Body of pancreas (tissue), 4 donors: ENCODE data around the gene EYS. TPM values are rescaled to one million over a fixed set of nuclear protein-coding genes. Genes with fewer than 3 reads are reported as not detected.

Source experiments
- ATAC-seq: fragments of 150-250 bp; one replicate; pipeline ENCODE4 v1.9.1; 2016
- DNase-seq, 4 donors: peaks; one replicate each; pipeline ENCODE4 v3.0.0-alpha.2; 2019
- H3K27ac ChIP-seq, 4 donors: fragments of 200-600 bp; sonication (generic); 1 replicate in 3 of 4; 2 replicates in 1 of 4; pipeline versions ENCODE4 v1.5.1 to v1.6.1; 2016 to 2019; ENCODE audit warnings: mild to moderate bottlenecking in 1 of 4, mixed read lengths in 1 of 4, moderate library complexity in 1 of 4
- H3K27me3 ChIP-seq, 2 donors: fragments of 200-600 bp; sonication (generic); one replicate each; pipeline ENCODE4 v1.6.0; 2016; ENCODE audit warnings: mild to moderate bottlenecking in 1 of 2
- H3K36me3 ChIP-seq, 2 donors: fragments of 200-600 bp; sonication (generic); replicated peaks in 1 of 2; 2 replicates each; pipeline ENCODE4 v1.5.1; 2016; ENCODE audit warnings: low read depth in 2 of 2; ENCODE audit not compliant: insufficient read depth in 1 of 2
- H3K4me1 ChIP-seq: fragments of 200-600 bp; sonication (generic); one replicate; pipeline ENCODE4 v1.6.0; 2016
- H3K4me3 ChIP-seq, 2 donors: fragments of 200-600 bp; sonication (generic); 1 replicate in 1 of 2; 2 replicates in 1 of 2; pipeline ENCODE4 v1.5.1; 2016 to 2019
- H3K9me3 ChIP-seq, 3 donors: fragments of 200-600 bp; sonication (generic); 1 replicate in 2 of 3; 2 replicates in 1 of 3; pipeline ENCODE4 v1.5.1; 2016
- POLR2A ChIP-seq, 3 donors: fragments of 450-650 bp; IDR thresholded peaks; one replicate each; pipeline ENCODE4 v1.6.1; 2016; ENCODE audit warnings: antibody characterized with exemption in 3 of 3, mild to moderate bottlenecking in 2 of 3
- WGBS, 2 donors: methylation state at CpG; one replicate each; pipeline ENCODE4 v1.1.5; 2017; 5-methylcytosine and 5-hydroxymethylcytosine counted together
- intact Hi-C: fragments of 100-400 bp; cut with DNase I; formaldehyde crosslinking; loops from one replicate; pipeline ENCODE4 v1.15.1; 2023
- total RNA-seq, 2 donors: library from RNA; depleted of rRNA; stranded (reverse); fragments of >200 nt; gene quantifications; one replicate each; pipeline ENCODE4 v1.1.0, GENCODE V29; 2016
- TF ChIP-seq, protein P1 (sequence below), 7 experiments: fragments of 450-650 bp in 4 of 7; fragments of 200-600 bp in 3 of 7; sonication (generic) in 3 of 7; IDR thresholded peaks; one replicate each; pipeline ENCODE4 v1.5.1; 2016 to 2019; ENCODE audit warnings: antibody characterized with exemption in 7 of 7

The EYS gene
- total RNA-seq, 2 donors from 2014 or later: 0.26 TPM; not detected in 1

GRCh38 chr6:65711531-65711930 is 4.5 kb upstream of the EYS start:
- Histone ChIP-seq H3K27me3 (no peaks in the 10 kb centered on the region), H3K36me3 (no peaks in the 10 kb centered on the region), H3K4me3 (no peak overlapping the region), H3K9me3 (no peaks in the 10 kb centered on the region), H3K27ac (no peak overlapping the region), H3K4me1 (no peaks in the 10 kb centered on the region)
- intact Hi-C loops: no loop called here
- ATAC-seq (no peak), DNase-seq (no peak)
- TF ChIP-seq, protein P1, sequence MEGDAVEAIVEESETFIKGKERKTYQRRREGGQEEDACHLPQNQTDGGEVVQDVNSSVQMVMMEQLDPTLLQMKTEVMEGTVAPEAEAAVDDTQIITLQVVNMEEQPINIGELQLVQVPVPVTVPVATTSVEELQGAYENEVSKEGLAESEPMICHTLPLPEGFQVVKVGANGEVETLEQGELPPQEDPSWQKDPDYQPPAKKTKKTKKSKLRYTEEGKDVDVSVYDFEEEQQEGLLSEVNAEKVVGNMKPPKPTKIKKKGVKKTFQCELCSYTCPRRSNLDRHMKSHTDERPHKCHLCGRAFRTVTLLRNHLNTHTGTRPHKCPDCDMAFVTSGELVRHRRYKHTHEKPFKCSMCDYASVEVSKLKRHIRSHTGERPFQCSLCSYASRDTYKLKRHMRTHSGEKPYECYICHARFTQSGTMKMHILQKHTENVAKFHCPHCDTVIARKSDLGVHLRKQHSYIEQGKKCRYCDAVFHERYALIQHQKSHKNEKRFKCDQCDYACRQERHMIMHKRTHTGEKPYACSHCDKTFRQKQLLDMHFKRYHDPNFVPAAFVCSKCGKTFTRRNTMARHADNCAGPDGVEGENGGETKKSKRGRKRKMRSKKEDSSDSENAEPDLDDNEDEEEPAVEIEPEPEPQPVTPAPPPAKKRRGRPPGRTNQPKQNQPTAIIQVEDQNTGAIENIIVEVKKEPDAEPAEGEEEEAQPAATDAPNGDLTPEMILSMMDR (IDR thresholded peaks at IDR 0.05): no peak
- TF ChIP-seq POLR2A (IDR thresholded peaks at IDR 0.05): no peak

- DNase-seq (no peak), ATAC-seq (no peak)
- intact Hi-C loops: no loop called here
- no peak for TF ChIP-seq POLR2A (IDR thresholded peaks at IDR 0.05)
- TF ChIP-seq, protein P1 (IDR thresholded peaks at IDR 0.05): no peak
- Histone ChIP-seq H3K4me3 (no peak overlapping the region), H3K9me3 (no peaks in the 10 kb centered on the region), H3K4me1 (no peaks in the 10 kb centered on the region), H3K27ac (no peak overlapping the region), H3K27me3 (no peaks in the 10 kb centered on the region), H3K36me3 (no peaks in the 10 kb centered on the region)
- 81 to 89% methylated on average over 5 of the region's 5 CpGs for WGBS, 2 donors
Observed at GRCh38 chr6:65709099-65709830, 2.2 kb upstream of the EYS start.

DNA sequence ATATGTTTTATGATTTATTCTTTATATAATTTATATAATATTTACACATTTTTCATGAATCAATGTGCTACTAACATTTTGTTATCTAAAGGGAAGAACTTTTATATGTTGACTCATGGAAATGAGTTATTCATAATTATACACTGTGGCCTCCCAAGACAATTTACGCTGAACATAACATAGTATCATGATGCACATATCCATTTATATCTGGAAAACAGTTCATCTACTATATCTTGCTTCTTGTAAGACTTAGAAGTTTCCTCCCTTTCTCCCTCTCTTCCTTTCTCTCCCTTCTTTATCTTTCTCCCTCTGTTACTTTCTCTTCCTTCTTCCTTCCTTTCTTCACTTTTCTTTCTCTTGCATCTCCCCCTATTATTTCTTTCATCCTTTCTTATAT is 1.1 kb upstream of the EYS start:
- intact Hi-C loops: no loop called here
- TF ChIP-seq, protein P1 (IDR thresholded peaks at IDR 0.05): no peak
- TF ChIP-seq POLR2A (IDR thresholded peaks at IDR 0.05): no peak
- H3K27me3 ChIP-seq: no peaks in the 10 kb centered on the region

GRCh38 chr6:65706436-65706835 is 590 bp downstream of the EYS start:
- TF ChIP-seq POLR2A (IDR thresholded peaks at IDR 0.05): no peak
- TF ChIP-seq, protein P1 (IDR thresholded peaks at IDR 0.05): no peak
- no peak overlapping the region for H3K4me3 ChIP-seq
- intact Hi-C loops: no loop called here
- H3K27me3 ChIP-seq: no peaks in the 10 kb centered on the region
- ATAC-seq: no peak
- H3K27ac ChIP-seq: no peak overlapping the region
- 16 to 25% methylated on average over 3 of the region's 3 CpGs for WGBS, 2 donors
- no peaks in the 10 kb centered on the region for H3K4me1 ChIP-seq
- no peaks in the 10 kb centered on the region for H3K36me3 ChIP-seq
- no peaks in the 10 kb centered on the region for H3K9me3 ChIP-seq
- DNase-seq: no peak

More for the DNA sequence above, 1.1 kb upstream of the EYS start:
- Histone ChIP-seq H3K36me3 (no peaks in the 10 kb centered on the region), H3K27ac (no peak overlapping the region), H3K4me1 (no peaks in the 10 kb centered on the region), H3K9me3 (no peaks in the 10 kb centered on the region), H3K4me3 (no peak overlapping the region)
- ATAC-seq (no peak), DNase-seq (no peak)
- WGBS, 2 donors: 83 to 98% methylated on average over 1 of the region's 1 CpG

DNA sequence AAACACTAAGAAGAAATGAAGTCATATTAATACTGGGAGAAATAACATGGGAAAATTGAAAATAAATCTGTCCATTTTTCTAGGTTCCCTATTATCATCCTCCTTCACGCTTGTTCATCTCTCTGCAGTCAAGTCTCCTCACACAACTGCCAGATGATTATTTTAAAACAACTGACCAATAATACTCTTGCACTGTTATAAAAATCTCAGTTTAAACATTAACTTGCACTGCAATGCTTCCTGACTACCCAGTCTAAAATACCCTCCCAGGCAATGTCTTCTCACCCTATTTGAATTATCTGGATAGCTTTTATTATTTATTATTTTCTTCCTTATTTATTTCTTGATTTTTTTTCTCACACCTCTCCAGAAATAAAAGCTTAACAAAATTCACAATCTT is 5.7 kb downstream of the EYS start:
- intact Hi-C loops: no loop called here
- Histone ChIP-seq H3K36me3 (no peaks in the 10 kb centered on the region), H3K9me3 (no peaks in the 10 kb centered on the region), H3K4me3 (no peak overlapping the region), H3K27ac (no peak overlapping the region), H3K4me1 (no peaks in the 10 kb centered on the region), H3K27me3 (no peaks in the 10 kb centered on the region)
- TF ChIP-seq, protein P1 (IDR thresholded peaks at IDR 0.05): no peak
- TF ChIP-seq POLR2A (IDR thresholded peaks at IDR 0.05): no peak
- ATAC-seq (no peak), DNase-seq (no peak)
- 53 to 67% methylated on average over 1 of the region's 1 CpG for WGBS, 2 donors
